Endodermal cell (in vitro differentiated cells): ENCODE data around the gene CADM3. TPM values are rescaled to one million over a fixed set of nuclear protein-coding genes. Genes with fewer than 3 reads are reported as not detected.

Experiments
- DNase-seq: peaks from one replicate; pipeline ENCODE4 v3.0.0-alpha.2; 2017
- H3K27ac ChIP-seq: 2 replicates; pipeline ENCODE4 v1.5.1; 2013; ENCODE audit warnings: mild to moderate bottlenecking, low read depth, low read length, moderate library complexity
- H3K27me3 ChIP-seq: 2 replicates; pipeline ENCODE4 v1.6.1; 2013; ENCODE audit warnings: mild to moderate bottlenecking, low read length, moderate library complexity; ENCODE audit not compliant: insufficient read depth, control insufficient read depth, poor library complexity, severe bottlenecking
- H3K36me3 ChIP-seq: 2 replicates; pipeline ENCODE4 v1.7.0; 2013; ENCODE audit warnings: mild to moderate bottlenecking, low read length, moderate library complexity; ENCODE audit not compliant: control insufficient read depth, insufficient read depth
- H3K4me1 ChIP-seq: one replicate; pipeline ENCODE4 v1.7.0; 2013; ENCODE audit warnings: low read length; ENCODE audit not compliant: control insufficient read depth, insufficient read depth
- H3K4me3 ChIP-seq: 2 replicates; pipeline ENCODE4 v1.5.1; 2013; ENCODE audit warnings: mild to moderate bottlenecking, low read length, moderate library complexity
- H3K9ac ChIP-seq: 2 replicates; pipeline ENCODE4 v1.6.1; 2013; ENCODE audit warnings: mild to moderate bottlenecking, low read length, moderate library complexity; ENCODE audit not compliant: poor library complexity, severe bottlenecking; ENCODE audit errors: extremely low read depth
- H3K9me3 ChIP-seq: 2 replicates; pipeline ENCODE4 v1.6.1; 2013; ENCODE audit warnings: mild to moderate bottlenecking, low read length, moderate library complexity; ENCODE audit not compliant: control insufficient read depth
- H3K27ac Mint-ChIP-seq: 2 replicates; pipeline ENCODE4 v1.8.0; 2020; ENCODE audit warnings: mixed read lengths
- H3K27me3 Mint-ChIP-seq: 2 replicates; pipeline ENCODE4 v1.8.0; 2021; ENCODE audit warnings: mild to moderate bottlenecking, mixed read lengths; ENCODE audit not compliant: insufficient read depth
- H3K36me3 Mint-ChIP-seq: 2 replicates; pipeline ENCODE4 v1.8.0; 2020; ENCODE audit warnings: low read depth, mixed read lengths
- H3K4me1 Mint-ChIP-seq: 2 replicates; pipeline ENCODE4 v1.8.0; 2020; ENCODE audit warnings: mixed read lengths
- H3K4me3 Mint-ChIP-seq: 2 replicates; pipeline ENCODE4 v1.8.0; 2020; ENCODE audit warnings: mild to moderate bottlenecking, moderate library complexity, mixed read lengths
- H3K9me3 Mint-ChIP-seq: 2 replicates; pipeline ENCODE4 v1.8.0; 2020; ENCODE audit warnings: mild to moderate bottlenecking, mixed read lengths
- CTCF ChIP-seq: fragments of 200-600 bp; sonication (generic); conservative IDR thresholded peaks from 2 replicates; pipeline ENCODE4 v1.5.0; 2021; ENCODE audit warnings: antibody characterized with exemption, mild to moderate bottlenecking
- WGBS, 2 experiments: methylation state at CpG; one replicate each; pipeline versions ENCODE4 v1.1.5 to v1.1.7; 2013; ENCODE audit warnings: missing lambda C conversion rate in 2 of 2, mixed read lengths in 1 of 2; ENCODE audit not compliant: insufficient coverage in 1 of 2, insufficient read length in 1 of 2; 5-methylcytosine and 5-hydroxymethylcytosine counted together
- total RNA-seq, 2 donors: library from RNA; stranded (reverse); fragmentation: NEBNext Ultra II Directional in 1 of 2; extraction: Animal tissue kit (Norgen Biotek cat#: 25700) in 1 of 2; gene quantifications; 2 replicates in 1 of 2; 3 replicates in 1 of 2; pipeline ENCODE4 v1.2.1, GENCODE V29; 2021

CADM3 gene
- total RNA-seq, 2 donors from 2014 or later: 2.4 to 4.0 TPM

- Histone ChIP-seq H3K9me3 (no peaks in the 10 kb centered on the region), H3K27ac (no peak overlapping the region), H3K4me3 (peak overlapping the region; percentile 57), H3K36me3 (no peaks in the 10 kb centered on the region), H3K27me3 (no peaks in the 10 kb centered on the region), H3K9ac (no peak overlapping the region), H3K4me1 (peaks cover 20% of the 10 kb centered on the region)
- no peaks in the 10 kb centered on the region for H3K36me3 Mint-ChIP-seq
- WGBS, 2 experiments: 89 to 97% methylated on average over 5 to 8 of the region's 8 CpGs
- no peak for TF ChIP-seq CTCF
- peak overlapping the region; percentile 20 for H3K27ac Mint-ChIP-seq
- no peaks in the 10 kb centered on the region for H3K27me3 Mint-ChIP-seq
- peaks cover 43% of the 10 kb centered on the region for H3K4me1 Mint-ChIP-seq
- peak; percentile 59 for DNase-seq
- H3K4me3 Mint-ChIP-seq: no peak overlapping the region
- no peaks in the 10 kb centered on the region for H3K9me3 Mint-ChIP-seq
Measured at GRCh38 chr1:159229260-159229885, 58.0 kb downstream of the CADM3 start.

GRCh38 chr1:159229896-159230295, 58.5 kb downstream of the CADM3 start:
- no peaks in the 10 kb centered on the region for H3K9me3 Mint-ChIP-seq
- H3K27me3 ChIP-seq: no peaks in the 10 kb centered on the region
- no peak for TF ChIP-seq CTCF
- no peak overlapping the region for H3K4me3 Mint-ChIP-seq
- no peaks in the 10 kb centered on the region for H3K36me3 Mint-ChIP-seq
- H3K27me3 Mint-ChIP-seq: no peaks in the 10 kb centered on the region
- no peak overlapping the region for H3K27ac ChIP-seq
- no peak for DNase-seq
- no peaks in the 10 kb centered on the region for H3K36me3 ChIP-seq
- WGBS, 2 experiments: 29% methylated on average over 1 of the region's 1 CpG
- H3K9ac ChIP-seq: no peak overlapping the region
- no peaks in the 10 kb centered on the region for H3K9me3 ChIP-seq
- H3K27ac Mint-ChIP-seq: no peak overlapping the region
- H3K4me1 Mint-ChIP-seq: peaks cover 43% of the 10 kb centered on the region
- peak overlapping the region; percentile 57 for H3K4me3 ChIP-seq
- peaks cover 20% of the 10 kb centered on the region for H3K4me1 ChIP-seq

GRCh38 chr1:159239551-159240220, 68.3 kb downstream of the CADM3 start:
- Histone ChIP-seq H3K27me3 (no peaks in the 10 kb centered on the region), H3K36me3 (no peaks in the 10 kb centered on the region), H3K9me3 (peaks cover 8% of the 10 kb centered on the region), H3K4me1 (no peaks in the 10 kb centered on the region), H3K4me3 (no peak overlapping the region), H3K27ac (no peak overlapping the region), H3K9ac (no peak overlapping the region)
- H3K4me3 Mint-ChIP-seq: no peak overlapping the region
- H3K9me3 Mint-ChIP-seq: peaks cover 19% of the 10 kb centered on the region
- H3K4me1 Mint-ChIP-seq: no peaks in the 10 kb centered on the region
- H3K27me3 Mint-ChIP-seq: no peaks in the 10 kb centered on the region
- WGBS, 2 experiments: 90 to 92% methylated on average over 2 to 4 of the region's 4 CpGs
- DNase-seq: no peak
- no peaks in the 10 kb centered on the region for H3K36me3 Mint-ChIP-seq
- TF ChIP-seq CTCF: no peak
- no peak overlapping the region for H3K27ac Mint-ChIP-seq
